Measurements from ENCODE around the gene KCNC4.

GRCh38 chr1:110253213-110253612, 43.1 kb downstream of the KCNC4 start:
- TF ChIP-seq GATA2 (IDR thresholded peaks at IDR 0.05; ENCODE audit: low read depth, low read length) = no peak
- no peak for TF ChIP-seq GATA3 (IDR thresholded peaks at IDR 0.05; ENCODE audit: low read depth, low read length)
